Karpas-422 (cell line): ENCODE data around the gene STPG3. TPM values are rescaled to one million over a fixed set of nuclear protein-coding genes. Genes with fewer than 3 reads are reported as not detected.
"Not testable (repeated sequence)": the region's sequence is repeated elsewhere in the genome, so short reads cannot be mapped to it uniquely, and the experiment has no call there.

Experiments used
- DNase-seq: peaks from one replicate; pipeline ENCODE4 v3.0.0-alpha.2; 2015
- H2AFZ ChIP-seq: fragments of 200-600 bp; sonication (generic); 2 replicates; pipeline ENCODE4 v1.6.1; 2014; ENCODE audit warnings: antibody characterized with exemption, low read length, mixed read lengths
- H3K27ac ChIP-seq: fragments of 200-600 bp; sonication (generic); 2 replicates; pipeline ENCODE4 v1.5.1; 2014; ENCODE audit warnings: mild to moderate bottlenecking, low read length, moderate library complexity
- H3K27me3 ChIP-seq: fragments of 200-600 bp; sonication (generic); 2 replicates; pipeline ENCODE4 v1.6.1; 2014; ENCODE audit warnings: low read length, mixed read lengths
- H3K36me3 ChIP-seq: fragments of 200-600 bp; sonication (generic); 2 replicates; pipeline ENCODE4 v1.6.1; 2014; ENCODE audit warnings: low read length, mixed read lengths; ENCODE audit not compliant: insufficient read depth
- H3K4me1 ChIP-seq: fragments of 200-600 bp; sonication (generic); 2 replicates; pipeline ENCODE4 v1.6.1; 2014; ENCODE audit warnings: mild to moderate bottlenecking, low read length, mixed read lengths
- H3K4me2 ChIP-seq: fragments of 200-600 bp; sonication (generic); 2 replicates; pipeline ENCODE4 v1.6.1; 2014; ENCODE audit warnings: low read length, low read depth, mild to moderate bottlenecking; ENCODE audit not compliant: poor library complexity, severe bottlenecking
- H3K4me3 ChIP-seq: fragments of 200-600 bp; sonication (generic); 2 replicates; pipeline ENCODE4 v1.5.1; 2014; ENCODE audit warnings: mild to moderate bottlenecking, antibody characterized with exemption, low read length, mixed read lengths
- H3K79me2 ChIP-seq: fragments of 200-600 bp; sonication (generic); 2 replicates; pipeline ENCODE4 v1.6.1; 2014; ENCODE audit warnings: mild to moderate bottlenecking, low read length, mixed read lengths
- H3K9ac ChIP-seq: fragments of 200-600 bp; sonication (generic); 2 replicates; pipeline ENCODE4 v1.6.0; 2014; ENCODE audit warnings: low read length
- H3K9me2 ChIP-seq: fragments of 200-600 bp; sonication (generic), shearing (Covaris generic); replicated peaks from 2 replicates; pipeline ENCODE4 v1.6.0; 2014; ENCODE audit warnings: mild to moderate bottlenecking, low read length, moderate library complexity; ENCODE audit not compliant: insufficient read depth
- H3K9me3 ChIP-seq: fragments of 300-700, 200-600 bp; sonication (generic); 2 replicates; pipeline ENCODE4 v1.6.1; 2014; ENCODE audit warnings: low read length, mixed read lengths
- H4K20me1 ChIP-seq: fragments of 200-600 bp; sonication (generic); 2 replicates; pipeline ENCODE4 v1.6.1; 2014; ENCODE audit warnings: mild to moderate bottlenecking, antibody characterized with exemption, low read length, low read depth; ENCODE audit not compliant: insufficient read depth
- total RNA-seq: library from RNA; depleted of rRNA; stranded (reverse); fragments of >200 nt; shearing (Covaris generic); gene quantifications from 2 replicates; pipeline ENCODE4 v1.2.3, GENCODE V29; 2014; ENCODE audit warnings: low replicate concordance

Gene STPG3
- total RNA-seq, 1 experiment from 2014 or later, result 0.86 TPM

GRCh38 chr9:137254624-137255447, 3.8 kb downstream of the STPG3 start, which contains the start of gene NELFB:
NELFB (plus strand) TSS chr9:137255327.
- Histone ChIP-seq H3K4me2 (peak within 1 kb of the TSS; percentile 92), H3K27ac (peak within 1 kb of the TSS; percentile 54), H3K9me2 (no peaks in the 10 kb centered on the region), H4K20me1 (peaks cover 14% of the 10 kb centered on the region; the same call in 1 of the 2 replicates), H3K36me3 (peaks cover 16% of the 10 kb centered on the region), H3K79me2 (peaks cover 19% of the 10 kb centered on the region), H3K4me3 (peak within 1 kb of the TSS; percentile 99), H3K27me3 (no peaks in the 10 kb centered on the region), H2AFZ (no peak within 1 kb of the TSS; the same call in 1 of the 2 replicates), H3K9ac (peak within 1 kb of the TSS; percentile 95), H3K4me1 (peaks cover 50% of the 10 kb centered on the region), H3K9me3 (no peaks in the 10 kb centered on the region)
- peak; percentile 97 for DNase-seq

- peak overlapping the region; percentile 95 for H3K9ac ChIP-seq
- peak overlapping the region; percentile 75 for H3K4me2 ChIP-seq
- no peaks in the 10 kb centered on the region for H3K27me3 ChIP-seq
- H3K79me2 ChIP-seq, result peaks cover 19% of the 10 kb centered on the region
- peak overlapping the region; percentile 54 for H3K27ac ChIP-seq
- H3K36me3 ChIP-seq, result peaks cover 16% of the 10 kb centered on the region
- H3K9me3 ChIP-seq, result no peaks in the 10 kb centered on the region
- no peak overlapping the region for H2AFZ ChIP-seq
- H4K20me1 ChIP-seq, result peaks cover 14% of the 10 kb centered on the region; the same call in 1 of the 2 replicates
- peak overlapping the region; percentile 99 for H3K4me3 ChIP-seq
- H3K9me2 ChIP-seq, result no peaks in the 10 kb centered on the region
- peak; percentile 69 for DNase-seq
- peaks cover 50% of the 10 kb centered on the region for H3K4me1 ChIP-seq
Measured at GRCh38 chr9:137255448-137256114, 4.5 kb downstream of the STPG3 start.

GRCh38 chr9:137256362-137256761, 5.3 kb downstream of the STPG3 start:
- no peaks in the 10 kb centered on the region for H3K27me3 ChIP-seq
- H3K4me2 ChIP-seq, result peak overlapping the region; percentile 75
- H3K9me2 ChIP-seq, result no peaks in the 10 kb centered on the region
- H3K9ac ChIP-seq, result peak overlapping the region; percentile 95
- peak overlapping the region; percentile 99 for H3K4me3 ChIP-seq
- H4K20me1 ChIP-seq, result peaks cover 14% of the 10 kb centered on the region; the same call in 1 of the 2 replicates
- H3K27ac ChIP-seq, result no peak overlapping the region
- H3K9me3 ChIP-seq, result no peaks in the 10 kb centered on the region
- H2AFZ ChIP-seq, result no peak overlapping the region
- H3K4me1 ChIP-seq, result peaks cover 50% of the 10 kb centered on the region
- DNase-seq, result no peak
- H3K79me2 ChIP-seq, result peaks cover 19% of the 10 kb centered on the region
- H3K36me3 ChIP-seq, result peaks cover 16% of the 10 kb centered on the region

GRCh38 chr9:137256856-137257255, 5.8 kb downstream of the STPG3 start:
- Histone ChIP-seq H3K9me2 (no peaks in the 10 kb centered on the region), H3K27me3 (no peaks in the 10 kb centered on the region), H2AFZ (no peak overlapping the region), H4K20me1 (peaks cover 14% of the 10 kb centered on the region; the same call in 1 of the 2 replicates), H3K36me3 (peaks cover 16% of the 10 kb centered on the region), H3K27ac (no peak overlapping the region), H3K9me3 (no peaks in the 10 kb centered on the region), H3K79me2 (peaks cover 19% of the 10 kb centered on the region), H3K4me1 (peaks cover 50% of the 10 kb centered on the region), H3K9ac (peak overlapping the region; percentile 95; the same call in 1 of the 2 replicates), H3K4me2 (peak overlapping the region; percentile 75), H3K4me3 (peak overlapping the region; percentile 99)
- DNase-seq, result no peak

GRCh38 chr9:137262173-137262908, 11.3 kb downstream of the STPG3 start:
- not testable (repeated sequence) for H2AFZ ChIP-seq, H3K27me3 ChIP-seq, H3K9ac ChIP-seq, H3K9me2 ChIP-seq, H3K4me3 ChIP-seq, DNase-seq, H3K79me2 ChIP-seq, H3K27ac ChIP-seq, H3K9me3 ChIP-seq, H3K4me2 ChIP-seq, H4K20me1 ChIP-seq
- Histone ChIP-seq H3K36me3 (peaks cover 10% of the 10 kb centered on the region), H3K4me1 (peaks cover 15% of the 10 kb centered on the region)

GRCh38 chr9:137262909-137263285, 11.8 kb downstream of the STPG3 start:
- Histone ChIP-seq H3K4me3 (no peak overlapping the region), H3K36me3 (peaks cover 10% of the 10 kb centered on the region), H3K9me3 (no peaks in the 10 kb centered on the region), H4K20me1 (no peaks in the 10 kb centered on the region), H3K27me3 (no peaks in the 10 kb centered on the region), H3K4me2 (no peak overlapping the region), H2AFZ (no peak overlapping the region), H3K4me1 (peaks cover 18% of the 10 kb centered on the region), H3K79me2 (no peaks in the 10 kb centered on the region), H3K9me2 (no peaks in the 10 kb centered on the region), H3K27ac (no peak overlapping the region), H3K9ac (no peak overlapping the region)
- DNase-seq, result no peak

GRCh38 chr9:137263506-137263905, 12.4 kb downstream of the STPG3 start:
- Histone ChIP-seq H3K9me2 (no peaks in the 10 kb centered on the region), H3K9me3 (no peaks in the 10 kb centered on the region), H3K79me2 (no peaks in the 10 kb centered on the region), H3K36me3 (peaks cover 10% of the 10 kb centered on the region), H3K9ac (no peak overlapping the region), H3K4me2 (no peak overlapping the region), H4K20me1 (no peaks in the 10 kb centered on the region), H3K4me3 (no peak overlapping the region), H3K27ac (no peak overlapping the region), H3K4me1 (peaks cover 20% of the 10 kb centered on the region), H3K27me3 (no peaks in the 10 kb centered on the region), H2AFZ (no peak overlapping the region)
- DNase-seq, result no peak

- no peaks in the 10 kb centered on the region for H3K9me3 ChIP-seq
Measured at GRCh38 chr9:137264067-137264466, 13.0 kb downstream of the STPG3 start.

More at GRCh38 chr9:137264067-137264466, 13.0 kb downstream of the STPG3 start:
- Histone ChIP-seq H3K4me3 (no peak overlapping the region), H3K27ac (no peak overlapping the region), H2AFZ (no peak overlapping the region), H3K36me3 (peaks cover 5% of the 10 kb centered on the region), H3K27me3 (no peaks in the 10 kb centered on the region), H3K9ac (no peak overlapping the region), H3K4me1 (peaks cover 26% of the 10 kb centered on the region), H4K20me1 (no peaks in the 10 kb centered on the region), H3K4me2 (no peak overlapping the region), H3K9me2 (no peaks in the 10 kb centered on the region), H3K79me2 (no peaks in the 10 kb centered on the region)
- no peak for DNase-seq
